KMS-11 (cell line): ENCODE measurements around the gene AGPAT2.

Source experiments
- H2AFZ ChIP-seq: fragments of 200-600 bp; sonication (generic); 2 replicates; pipeline ENCODE4 v1.6.1; 2016; ENCODE audit warnings: antibody characterized with exemption, mixed run types, low read depth
- H3K27ac ChIP-seq: fragments of 200-600 bp; sonication (generic); 2 replicates; pipeline ENCODE4 v1.6.1; 2016; ENCODE audit warnings: mild to moderate bottlenecking, mixed run types
- H3K27me3 ChIP-seq: fragments of 200-600 bp; sonication (generic); 2 replicates; pipeline ENCODE4 v1.6.1; 2017; ENCODE audit warnings: mild to moderate bottlenecking, low read depth, mixed run types, moderate library complexity; ENCODE audit not compliant: insufficient read depth
- H3K36me3 ChIP-seq: fragments of 200-600 bp; sonication (generic); 2 replicates; pipeline ENCODE4 v1.6.1; 2017; ENCODE audit warnings: mild to moderate bottlenecking, mixed run types; ENCODE audit not compliant: insufficient read depth
- H3K4me1 ChIP-seq: fragments of 200-600 bp; sonication (generic); 2 replicates; pipeline ENCODE4 v1.6.1; 2016; ENCODE audit warnings: mild to moderate bottlenecking, low read depth, mixed run types; ENCODE audit not compliant: poor library complexity, severe bottlenecking
- H3K4me2 ChIP-seq: fragments of 200-600 bp; sonication (generic); 2 replicates; pipeline ENCODE4 v1.7.0; 2016; ENCODE audit warnings: mild to moderate bottlenecking, mixed run types
- H3K4me3 ChIP-seq: fragments of 200-600 bp; sonication (generic); IDR thresholded peaks from 2 replicates; pipeline ENCODE4 v1.6.1; 2017; ENCODE audit warnings: low read depth, low read length, mixed read lengths; ENCODE audit not compliant: insufficient read depth
- H3K79me2 ChIP-seq: fragments of 200-600 bp; sonication (generic); 2 replicates; pipeline ENCODE4 v1.6.1; 2016; ENCODE audit warnings: low read depth, mixed run types; ENCODE audit not compliant: insufficient read depth
- H3K9ac ChIP-seq: fragments of 200-600 bp; sonication (generic); 2 replicates; pipeline ENCODE4 v1.6.1; 2016; ENCODE audit warnings: mild to moderate bottlenecking, mixed run types
- H4K20me1 ChIP-seq: fragments of 200-600 bp; sonication (generic); 2 replicates; pipeline ENCODE4 v1.6.1; 2016; ENCODE audit warnings: mild to moderate bottlenecking, mixed run types; ENCODE audit not compliant: insufficient read depth
- TF ChIP-seq, protein P1 (sequence below): fragments of 200-600 bp; sonication (generic); conservative IDR thresholded peaks from 2 replicates; pipeline ENCODE4 v1.6.1; 2017; ENCODE audit warnings: low read depth, mild to moderate bottlenecking, antibody characterized with exemption, low read length, moderate library complexity, mixed read lengths

Gene AGPAT2

DNA sequence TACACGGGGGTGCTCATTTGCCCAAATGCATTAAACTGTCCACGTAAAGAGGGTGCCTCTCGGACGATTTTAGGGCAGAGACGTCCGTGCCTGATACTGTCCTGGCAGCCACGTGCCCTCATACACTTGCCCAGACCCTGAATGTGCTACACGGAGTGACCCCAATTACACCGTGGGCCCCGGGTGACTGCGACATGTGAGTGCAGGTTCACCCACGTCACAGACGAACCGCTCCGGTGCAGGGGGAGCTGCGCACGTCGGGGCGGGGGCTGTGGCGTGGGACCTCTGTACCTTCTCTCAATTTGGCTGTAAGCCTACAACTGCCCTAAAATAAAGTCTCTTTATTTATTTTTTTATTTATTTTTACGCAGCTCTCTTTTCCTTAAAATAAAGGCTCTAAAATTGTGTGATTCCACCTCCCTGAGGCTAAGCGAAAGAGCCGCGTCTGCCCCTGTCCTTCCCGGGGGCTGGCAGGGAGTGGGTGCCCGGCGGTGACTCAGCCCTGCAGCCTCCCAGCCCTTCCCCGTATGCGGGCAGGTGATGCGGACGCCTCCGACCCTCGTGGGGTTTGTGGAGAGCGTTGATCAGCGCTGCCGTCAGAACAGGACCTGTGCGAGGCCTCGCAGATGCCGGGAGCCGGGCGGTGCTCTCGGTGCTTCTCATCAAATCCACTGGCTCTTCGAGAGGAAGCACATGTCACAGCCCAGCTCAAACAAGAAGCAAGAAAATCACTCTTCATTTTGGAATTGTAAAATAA, 33.8 kb downstream of the AGPAT2 start:
- no peak overlapping the region for H3K4me3 ChIP-seq
- no peak overlapping the region for H3K4me2 ChIP-seq
- no peak overlapping the region for H3K27ac ChIP-seq
- no peaks in the 10 kb centered on the region for H4K20me1 ChIP-seq
- TF ChIP-seq, protein P1, sequence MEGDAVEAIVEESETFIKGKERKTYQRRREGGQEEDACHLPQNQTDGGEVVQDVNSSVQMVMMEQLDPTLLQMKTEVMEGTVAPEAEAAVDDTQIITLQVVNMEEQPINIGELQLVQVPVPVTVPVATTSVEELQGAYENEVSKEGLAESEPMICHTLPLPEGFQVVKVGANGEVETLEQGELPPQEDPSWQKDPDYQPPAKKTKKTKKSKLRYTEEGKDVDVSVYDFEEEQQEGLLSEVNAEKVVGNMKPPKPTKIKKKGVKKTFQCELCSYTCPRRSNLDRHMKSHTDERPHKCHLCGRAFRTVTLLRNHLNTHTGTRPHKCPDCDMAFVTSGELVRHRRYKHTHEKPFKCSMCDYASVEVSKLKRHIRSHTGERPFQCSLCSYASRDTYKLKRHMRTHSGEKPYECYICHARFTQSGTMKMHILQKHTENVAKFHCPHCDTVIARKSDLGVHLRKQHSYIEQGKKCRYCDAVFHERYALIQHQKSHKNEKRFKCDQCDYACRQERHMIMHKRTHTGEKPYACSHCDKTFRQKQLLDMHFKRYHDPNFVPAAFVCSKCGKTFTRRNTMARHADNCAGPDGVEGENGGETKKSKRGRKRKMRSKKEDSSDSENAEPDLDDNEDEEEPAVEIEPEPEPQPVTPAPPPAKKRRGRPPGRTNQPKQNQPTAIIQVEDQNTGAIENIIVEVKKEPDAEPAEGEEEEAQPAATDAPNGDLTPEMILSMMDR = no peak
- H3K36me3 ChIP-seq = no peaks in the 10 kb centered on the region
- H3K4me1 ChIP-seq = peaks cover 3% of the 10 kb centered on the region
- no peak overlapping the region; the same call in 1 of the 2 replicates for H2AFZ ChIP-seq
- H3K79me2 ChIP-seq = no peaks in the 10 kb centered on the region
- H3K9ac ChIP-seq = no peak overlapping the region
- H3K27me3 ChIP-seq = peaks cover 94% of the 10 kb centered on the region

DNA sequence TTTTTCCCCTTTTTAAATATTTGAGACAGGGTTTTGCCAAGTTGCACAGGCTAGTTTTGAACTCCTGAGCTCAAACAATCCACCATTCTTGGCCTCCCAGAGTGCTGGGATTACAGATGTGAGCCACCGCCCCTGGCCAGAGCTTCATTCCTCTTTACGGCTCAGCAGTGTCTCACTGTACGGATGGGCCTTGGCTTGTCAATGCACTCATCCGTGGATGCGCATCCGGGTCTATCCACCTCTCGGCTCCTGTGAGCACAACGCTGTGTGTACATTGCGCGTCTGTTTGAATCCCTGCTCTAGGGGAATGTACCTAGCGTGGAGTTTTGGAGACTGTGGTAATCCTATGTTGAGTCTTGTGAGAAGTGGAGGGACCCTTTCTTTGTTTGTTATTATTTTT, 35.4 kb downstream of the AGPAT2 start:
- no peaks in the 10 kb centered on the region for H4K20me1 ChIP-seq
- TF ChIP-seq, protein P1 = no peak
- H3K4me3 ChIP-seq = no peak overlapping the region
- H3K4me2 ChIP-seq = no peak overlapping the region
- no peak overlapping the region for H2AFZ ChIP-seq
- no peak overlapping the region for H3K27ac ChIP-seq
- H3K9ac ChIP-seq = no peak overlapping the region
- no peaks in the 10 kb centered on the region for H3K79me2 ChIP-seq
- H3K36me3 ChIP-seq = no peaks in the 10 kb centered on the region
- peaks cover 3% of the 10 kb centered on the region for H3K4me1 ChIP-seq
- H3K27me3 ChIP-seq = peaks cover 94% of the 10 kb centered on the region

DNA sequence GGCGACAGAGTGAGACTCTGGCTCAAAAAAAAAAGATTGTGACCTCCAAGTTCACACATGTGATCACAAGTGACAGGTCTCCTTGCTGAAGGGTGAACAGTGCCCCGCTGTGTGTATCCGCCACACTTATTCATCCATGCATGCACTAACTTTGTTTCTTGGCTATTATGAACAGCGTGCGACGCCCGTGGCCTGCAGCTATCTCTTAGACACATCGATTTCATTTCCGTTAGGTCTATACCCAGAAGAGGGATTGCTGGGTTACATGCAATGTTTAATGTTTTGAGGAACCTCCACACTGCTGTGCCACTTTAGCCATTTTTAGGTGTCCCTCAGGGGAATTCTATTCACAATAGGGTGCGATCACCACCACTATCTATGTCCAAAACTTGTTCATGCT, 36.6 kb downstream of the AGPAT2 start:
- Histone ChIP-seq H4K20me1 (no peaks in the 10 kb centered on the region), H3K4me2 (no peak overlapping the region), H3K4me3 (no peak overlapping the region), H3K36me3 (no peaks in the 10 kb centered on the region), H3K27me3 (peaks cover 94% of the 10 kb centered on the region), H2AFZ (no peak overlapping the region), H3K4me1 (no peaks in the 10 kb centered on the region), H3K9ac (no peak overlapping the region), H3K79me2 (no peaks in the 10 kb centered on the region), H3K27ac (no peak overlapping the region)
- TF ChIP-seq, protein P1 = no peak

DNA sequence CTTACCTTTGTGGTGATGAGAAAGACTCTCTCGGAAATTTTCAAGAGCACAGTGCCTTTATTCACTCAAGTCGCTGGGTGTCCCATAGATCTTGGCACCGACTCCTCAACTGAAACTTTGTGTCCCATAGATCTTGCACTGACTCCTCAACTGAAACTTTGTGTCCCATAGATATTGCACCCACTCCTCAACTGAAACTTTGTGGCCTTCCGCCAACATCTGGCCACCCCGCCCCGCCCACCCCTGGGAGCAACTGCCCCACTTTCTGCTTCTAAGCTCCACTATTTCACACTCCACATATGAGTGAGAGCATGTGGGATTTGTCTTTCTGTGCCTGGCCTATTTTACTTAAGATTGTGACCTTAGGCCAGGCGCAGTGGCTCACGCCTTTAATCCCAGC, 37.2 kb downstream of the AGPAT2 start:
- Histone ChIP-seq H3K27ac (no peak overlapping the region), H3K4me2 (no peak overlapping the region), H2AFZ (no peak overlapping the region), H3K9ac (no peak overlapping the region), H3K36me3 (no peaks in the 10 kb centered on the region), H3K4me1 (no peaks in the 10 kb centered on the region), H3K79me2 (no peaks in the 10 kb centered on the region), H3K4me3 (no peak overlapping the region), H4K20me1 (no peaks in the 10 kb centered on the region), H3K27me3 (peaks cover 95% of the 10 kb centered on the region)
- TF ChIP-seq, protein P1 = no peak
